Stimulated activated naive B cell treated with anti-CD40 and anti-IgM and Interleukin-4, amounts not matched to agents 10 μg/mL and 1 μg/mL and 100 μg/mL, for 72 hours (primary cell): ENCODE measurements around the gene MPC1.
"Not testable (repeated sequence)": the region's sequence is repeated elsewhere in the genome, so short reads cannot be mapped to it uniquely, and the experiment has no call there.

Experiments used
- ATAC-seq, 2 donors: fragments of 150-1000 bp; cut with Tn5 transposase; replicated peaks; 2 replicates each; pipeline ENCODE4 v1.10.0; 2021; ENCODE audit warnings: moderate library complexity in 1 of 2
- DNase-seq: peaks from one replicate; pipeline ENCODE4 v3.0.0; 2021
- H3K27ac Mint-ChIP-seq: one replicate; pipeline ENCODE4 v1.8.0; 2022; ENCODE audit warnings: mild to moderate bottlenecking, mixed read lengths
- H3K27me3 Mint-ChIP-seq, 2 donors: one replicate each; pipeline ENCODE4 v1.8.0; 2022; ENCODE audit warnings: mixed read lengths in 2 of 2
- H3K36me3 Mint-ChIP-seq, 2 donors: one replicate each; pipeline ENCODE4 v1.8.0; 2022; ENCODE audit warnings: mixed read lengths in 2 of 2, mild to moderate bottlenecking in 1 of 2
- H3K4me1 Mint-ChIP-seq, 2 donors: one replicate each; pipeline ENCODE4 v1.8.0; 2022; ENCODE audit warnings: mixed read lengths in 2 of 2, mild to moderate bottlenecking in 1 of 2
- H3K4me3 Mint-ChIP-seq, 2 donors: one replicate each; pipeline ENCODE4 v1.8.0; 2022; ENCODE audit warnings: mild to moderate bottlenecking in 2 of 2, mixed read lengths in 2 of 2, moderate library complexity in 1 of 2
- H3K9me3 Mint-ChIP-seq, 2 donors: one replicate each; pipeline ENCODE4 v1.8.0; 2022; ENCODE audit warnings: mixed read lengths in 2 of 2, mild to moderate bottlenecking in 1 of 2

The MPC1 gene

DNA sequence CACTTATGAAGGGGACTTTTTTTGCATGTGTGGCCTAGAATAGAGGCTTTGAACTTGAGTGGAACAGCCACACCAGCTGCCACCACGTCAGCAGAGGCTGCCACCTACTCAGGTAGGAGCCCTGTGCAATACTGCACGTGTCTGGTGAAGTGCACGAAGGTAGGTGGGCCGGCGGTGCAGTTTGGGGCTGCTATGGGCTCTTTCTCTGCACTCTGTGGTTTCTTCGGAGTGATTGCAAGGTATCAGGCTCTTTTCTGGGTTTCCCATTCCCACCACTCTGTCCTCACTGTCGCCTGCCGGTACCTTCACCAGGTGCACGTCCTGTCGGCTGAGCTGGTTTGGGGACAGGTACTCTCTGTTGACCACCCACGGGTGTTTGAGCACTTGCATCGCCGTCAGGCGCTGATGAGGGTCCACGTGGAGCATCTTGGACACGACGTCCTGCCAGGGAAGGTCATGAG lies 30.8 kb upstream of the MPC1 start:
- ATAC-seq (no peak), DNase-seq (no peak)
- H3K27ac Mint-ChIP-seq = no peak overlapping the region
- H3K27me3 Mint-ChIP-seq = peaks cover 0 to 6% of the 10 kb centered on the region in 2 donors
- H3K4me1 Mint-ChIP-seq = peaks cover 9 to 10% of the 10 kb centered on the region in 2 donors
- H3K4me3 Mint-ChIP-seq = no peak overlapping the region
- peaks cover 11 to 15% of the 10 kb centered on the region in 2 donors for H3K9me3 Mint-ChIP-seq
- H3K36me3 Mint-ChIP-seq = peaks cover 29 to 40% of the 10 kb centered on the region in 2 donors

DNA sequence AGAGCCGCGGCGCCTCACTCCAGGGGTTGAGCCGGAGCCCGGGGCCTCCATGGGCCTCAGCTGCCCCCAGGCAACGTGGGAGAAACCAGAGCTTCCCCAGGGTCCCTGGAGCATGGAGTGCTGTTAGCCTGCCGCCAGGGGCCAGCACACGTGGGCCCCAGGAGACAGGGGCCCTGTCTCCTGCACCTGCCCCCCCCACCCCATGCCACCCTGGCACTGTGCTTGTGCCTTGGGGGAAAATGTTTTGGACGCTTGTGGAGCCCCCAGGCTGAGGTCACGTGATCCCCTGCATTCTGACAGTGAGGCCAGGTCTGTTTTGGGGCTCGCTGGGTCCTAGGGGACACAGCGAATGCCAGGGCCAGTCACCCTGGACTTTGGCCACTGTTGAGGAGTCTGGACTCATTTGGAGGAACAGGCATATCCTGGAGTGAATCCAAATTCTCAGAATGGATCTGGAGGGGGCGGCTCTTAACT lies 30.2 kb upstream of the MPC1 start:
- ATAC-seq (no peak), DNase-seq (no peak)
- peaks cover 11 to 15% of the 10 kb centered on the region in 2 donors for H3K9me3 Mint-ChIP-seq
- peaks cover 9 to 10% of the 10 kb centered on the region in 2 donors for H3K4me1 Mint-ChIP-seq
- H3K36me3 Mint-ChIP-seq = peaks cover 25 to 35% of the 10 kb centered on the region in 2 donors
- H3K4me3 Mint-ChIP-seq = no peak overlapping the region
- H3K27me3 Mint-ChIP-seq = peaks cover 0 to 6% of the 10 kb centered on the region in 2 donors
- no peak overlapping the region for H3K27ac Mint-ChIP-seq

DNA sequence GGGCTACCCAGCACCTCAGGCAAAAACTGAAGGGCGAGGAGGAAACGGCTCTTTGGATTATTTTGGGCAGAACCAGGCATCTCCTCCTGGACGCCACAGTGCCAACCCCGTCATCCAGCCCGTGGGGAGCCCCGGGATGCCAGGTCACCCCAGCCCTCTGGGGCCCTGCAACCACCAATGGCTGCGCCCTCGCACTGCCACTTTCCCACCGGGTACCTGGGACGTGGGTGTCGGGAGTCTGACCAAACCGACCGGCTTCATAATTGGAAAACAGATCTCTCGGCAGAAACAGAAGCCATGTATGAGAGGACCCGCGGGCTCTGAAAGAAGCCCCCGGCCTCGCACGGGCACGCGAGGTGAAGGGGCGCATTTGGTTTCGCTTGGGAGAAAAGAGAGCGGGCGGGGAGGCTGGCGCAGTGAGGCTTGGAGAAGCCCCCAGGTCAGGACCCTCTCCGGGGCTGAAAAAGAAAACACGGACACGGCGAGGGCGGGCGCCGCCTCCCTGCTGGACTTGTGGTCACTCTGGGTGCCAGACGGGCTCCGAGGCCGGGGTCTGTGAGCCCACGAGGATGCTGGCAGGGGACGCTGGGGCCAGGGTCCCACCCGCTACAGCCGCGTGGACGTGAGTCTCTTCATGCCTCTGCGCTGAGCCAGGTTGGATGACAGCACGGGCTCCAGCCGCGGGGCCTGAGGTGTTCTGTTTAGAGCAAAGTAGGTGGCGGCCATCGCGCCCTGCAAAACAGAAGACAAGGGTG lies 29.6 kb upstream of the MPC1 start:
- DNase-seq = no peak
- Mint-ChIP-seq H3K27ac (no peak overlapping the region), H3K4me1 (peaks cover 9 to 10% of the 10 kb centered on the region in 2 donors)

DNA sequence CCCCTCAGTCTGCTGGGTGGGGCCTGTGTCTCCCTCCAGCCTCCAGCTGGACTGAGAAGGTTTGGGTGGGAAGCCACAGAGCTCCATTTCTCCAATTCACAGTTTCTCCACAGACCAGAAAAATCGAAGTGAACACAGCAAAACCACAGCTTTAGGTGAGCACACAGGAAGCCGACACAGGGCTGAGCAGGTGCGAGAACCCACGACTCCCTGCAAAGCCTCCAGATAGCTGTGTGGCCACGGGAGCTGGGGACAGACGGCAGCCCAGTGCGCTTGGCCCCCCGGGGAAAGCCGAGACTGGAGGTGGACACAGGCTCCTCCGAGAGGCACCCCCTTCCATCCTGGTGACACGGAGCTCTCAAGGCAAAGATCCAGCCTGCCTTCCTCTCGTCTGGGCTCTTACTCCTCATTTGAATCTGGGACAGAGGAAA lies 29.0 kb upstream of the MPC1 start:
- Mint-ChIP-seq H3K36me3 (peaks cover 24 to 30% of the 10 kb centered on the region in 2 donors), H3K27ac (no peak overlapping the region), H3K4me3 (no peak overlapping the region), H3K27me3 (peaks cover 0 to 6% of the 10 kb centered on the region in 2 donors), H3K9me3 (peaks cover 10 to 13% of the 10 kb centered on the region in 2 donors), H3K4me1 (peaks cover 9 to 10% of the 10 kb centered on the region in 2 donors)
- DNase-seq (no peak), ATAC-seq (no peak)

More for the DNA sequence above, 29.6 kb upstream of the MPC1 start:
- Mint-ChIP-seq H3K4me3 (no peak overlapping the region), H3K36me3 (peaks cover 25 to 33% of the 10 kb centered on the region in 2 donors), H3K27me3 (peaks cover 0 to 6% of the 10 kb centered on the region in 2 donors), H3K9me3 (peaks cover 11 to 15% of the 10 kb centered on the region in 2 donors)
- ATAC-seq = no peak

DNA sequence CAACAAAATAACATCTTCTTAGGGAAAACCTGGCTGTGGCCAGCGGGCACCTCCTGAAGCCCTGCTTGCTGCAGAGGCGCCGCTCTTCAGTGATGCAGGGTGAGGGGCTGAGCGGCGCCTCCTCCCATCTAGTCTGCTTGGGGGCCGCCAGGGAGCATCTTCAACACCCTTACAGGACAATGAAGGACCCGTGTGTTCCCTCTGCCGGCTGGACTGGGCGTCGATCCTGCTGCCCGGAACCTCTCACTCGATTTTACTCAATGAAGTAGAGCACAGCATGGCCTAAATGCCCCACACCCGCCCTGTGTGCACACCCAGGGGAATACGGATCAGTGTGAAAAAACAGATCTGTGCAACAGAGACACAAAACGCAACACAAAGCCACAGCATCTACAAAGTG lies 28.5 kb upstream of the MPC1 start:
- no peak for ATAC-seq
- H3K4me3 Mint-ChIP-seq = no peak overlapping the region
- DNase-seq = no peak
- H3K27ac Mint-ChIP-seq = no peak overlapping the region
- H3K27me3 Mint-ChIP-seq = peaks cover 0 to 4% of the 10 kb centered on the region in 2 donors
- H3K9me3 Mint-ChIP-seq = peaks cover 5 to 8% of the 10 kb centered on the region in 2 donors
- H3K36me3 Mint-ChIP-seq = peaks cover 19 to 25% of the 10 kb centered on the region in 2 donors
- H3K4me1 Mint-ChIP-seq = peaks cover 9 to 10% of the 10 kb centered on the region in 2 donors

DNA sequence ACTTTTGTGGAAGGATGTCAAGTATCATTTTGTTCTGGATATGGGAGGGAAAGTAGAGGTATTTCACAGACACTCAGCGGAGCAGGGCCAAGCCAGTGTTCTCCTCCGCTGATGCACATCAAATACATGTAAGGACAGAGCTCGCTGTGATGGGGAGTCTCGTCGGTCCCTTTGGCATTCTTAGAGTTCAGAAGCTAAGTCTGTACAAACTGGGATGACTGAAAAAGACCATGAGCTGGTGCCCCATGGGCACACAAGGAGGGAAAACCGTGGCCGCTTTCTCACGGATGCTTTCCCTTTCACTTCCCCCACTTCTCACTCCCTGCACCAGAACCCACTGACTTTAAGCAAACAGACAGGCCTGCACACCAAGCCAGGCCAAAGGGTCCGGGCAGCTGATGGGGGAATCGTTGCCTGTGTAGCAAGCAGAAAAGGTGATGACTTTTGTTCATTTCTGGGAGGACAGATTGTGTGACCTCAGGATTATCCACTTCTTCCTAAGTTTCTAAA lies 27.7 kb upstream of the MPC1 start:
- DNase-seq (no peak), ATAC-seq (peak; percentile 33 to 57)
- Mint-ChIP-seq H3K4me3 (no peak overlapping the region), H3K27me3 (peaks cover 3% of the 10 kb centered on the region in 2 donors), H3K36me3 (peaks cover 11 to 17% of the 10 kb centered on the region in 2 donors), H3K4me1 (peaks cover 9 to 10% of the 10 kb centered on the region in 2 donors), H3K27ac (peak overlapping the region; percentile 22), H3K9me3 (peaks cover 0 to under 1% of the 10 kb centered on the region in 2 donors)

DNA sequence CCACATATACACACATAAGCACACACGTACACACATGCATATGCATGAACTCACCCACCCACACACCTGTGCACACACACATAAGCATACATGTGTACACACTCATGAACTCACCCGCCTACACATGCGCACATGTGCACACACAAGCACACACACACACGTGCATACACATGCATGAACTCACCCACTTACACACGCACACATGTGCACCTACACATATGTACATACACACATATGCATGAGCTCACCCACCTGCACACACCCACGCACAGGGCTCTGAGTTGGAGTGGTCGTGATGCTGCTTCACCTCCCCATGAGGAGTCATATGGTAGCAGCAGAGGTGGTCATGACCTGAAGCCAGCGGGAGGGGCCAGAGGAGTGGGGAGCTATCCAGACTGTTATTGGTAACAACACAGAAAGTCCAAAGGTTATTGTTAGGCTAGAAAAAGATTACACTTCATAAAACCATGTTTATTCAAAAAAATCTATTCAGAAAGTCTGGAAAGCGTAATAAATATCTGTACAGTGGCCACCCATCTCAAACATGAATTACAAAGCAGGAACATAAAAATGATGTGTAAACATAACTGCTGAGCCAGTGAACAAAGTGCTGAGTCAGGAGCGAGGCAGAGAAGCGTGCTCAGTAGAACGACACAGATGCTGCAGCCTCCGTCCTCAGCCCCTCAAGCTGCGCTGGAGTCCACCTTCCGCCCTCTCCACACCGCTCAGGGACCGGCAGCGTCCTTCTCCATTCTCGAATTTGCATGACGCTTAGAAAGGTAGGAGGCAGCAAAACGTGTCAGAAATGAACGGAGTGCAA lies 26.4 kb upstream of the MPC1 start:
- Mint-ChIP-seq H3K9me3 (no peaks in the 10 kb centered on the region), H3K4me3 (no peak overlapping the region), H3K27me3 (peaks cover 4 to 6% of the 10 kb centered on the region in 2 donors), H3K4me1 (peaks cover 9 to 10% of the 10 kb centered on the region in 2 donors), H3K27ac (peak overlapping the region; percentile 20), H3K36me3 (peaks cover 10 to 16% of the 10 kb centered on the region in 2 donors)
- DNase-seq = no peak
- ATAC-seq = no peak

DNA sequence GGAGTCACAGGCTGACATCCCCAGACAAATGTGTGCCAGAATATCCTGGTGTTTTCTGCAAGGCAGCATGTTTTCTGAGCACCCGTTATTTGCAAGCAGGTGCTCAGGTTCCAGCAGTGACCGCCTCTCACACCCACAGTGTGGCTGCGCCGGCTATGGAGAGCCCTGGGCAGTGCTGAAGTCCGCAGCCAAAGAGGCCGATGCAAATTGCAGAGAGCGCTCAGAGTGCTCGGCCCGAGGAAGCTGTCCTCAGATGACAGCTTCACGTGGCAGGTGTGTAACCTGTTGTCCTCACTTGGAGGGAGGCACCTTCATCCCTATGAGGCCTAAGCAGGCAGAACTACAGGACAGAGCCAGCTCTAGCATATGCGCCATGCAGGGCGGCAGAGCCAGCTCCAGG lies 23.5 kb upstream of the MPC1 start:
- peaks cover 9 to 10% of the 10 kb centered on the region in 2 donors for H3K4me1 Mint-ChIP-seq

DNA sequence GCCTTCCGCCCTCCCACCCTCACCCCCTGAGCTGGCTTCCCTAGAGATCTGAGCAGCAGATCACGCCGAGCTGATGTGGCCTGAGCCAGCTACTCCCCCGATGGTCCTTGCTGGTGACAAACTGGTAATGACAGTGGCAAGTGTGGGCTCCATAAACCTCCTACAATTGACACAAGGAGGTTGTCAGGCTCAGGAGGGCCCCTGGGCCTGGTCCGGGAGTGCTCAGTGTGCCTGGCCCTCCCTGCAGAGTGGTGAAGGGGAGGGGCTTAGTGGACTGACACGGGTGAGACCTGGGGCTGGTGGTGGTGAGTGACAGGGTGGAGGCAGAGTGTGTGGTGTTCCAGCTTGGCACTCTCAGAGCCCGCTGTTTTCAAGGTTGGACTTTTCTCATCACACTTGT lies 22.6 kb upstream of the MPC1 start:
- DNase-seq (no peak), ATAC-seq (no peak)
- peak overlapping the region; percentile 10 for H3K27ac Mint-ChIP-seq
- peaks cover 8 to 15% of the 10 kb centered on the region in 2 donors for H3K4me1 Mint-ChIP-seq
- no peak overlapping the region for H3K4me3 Mint-ChIP-seq
- H3K9me3 Mint-ChIP-seq = no peaks in the 10 kb centered on the region
- no peaks in the 10 kb centered on the region for H3K36me3 Mint-ChIP-seq
- H3K27me3 Mint-ChIP-seq = peaks cover 4 to 6% of the 10 kb centered on the region in 2 donors

More for the DNA sequence above, 23.5 kb upstream of the MPC1 start:
- no peak overlapping the region for H3K4me3 Mint-ChIP-seq
- DNase-seq (no peak), ATAC-seq (no peak)
- peaks cover 4 to 6% of the 10 kb centered on the region in 2 donors for H3K27me3 Mint-ChIP-seq
- H3K27ac Mint-ChIP-seq = no peak overlapping the region
- no peaks in the 10 kb centered on the region for H3K36me3 Mint-ChIP-seq
- no peaks in the 10 kb centered on the region for H3K9me3 Mint-ChIP-seq

DNA sequence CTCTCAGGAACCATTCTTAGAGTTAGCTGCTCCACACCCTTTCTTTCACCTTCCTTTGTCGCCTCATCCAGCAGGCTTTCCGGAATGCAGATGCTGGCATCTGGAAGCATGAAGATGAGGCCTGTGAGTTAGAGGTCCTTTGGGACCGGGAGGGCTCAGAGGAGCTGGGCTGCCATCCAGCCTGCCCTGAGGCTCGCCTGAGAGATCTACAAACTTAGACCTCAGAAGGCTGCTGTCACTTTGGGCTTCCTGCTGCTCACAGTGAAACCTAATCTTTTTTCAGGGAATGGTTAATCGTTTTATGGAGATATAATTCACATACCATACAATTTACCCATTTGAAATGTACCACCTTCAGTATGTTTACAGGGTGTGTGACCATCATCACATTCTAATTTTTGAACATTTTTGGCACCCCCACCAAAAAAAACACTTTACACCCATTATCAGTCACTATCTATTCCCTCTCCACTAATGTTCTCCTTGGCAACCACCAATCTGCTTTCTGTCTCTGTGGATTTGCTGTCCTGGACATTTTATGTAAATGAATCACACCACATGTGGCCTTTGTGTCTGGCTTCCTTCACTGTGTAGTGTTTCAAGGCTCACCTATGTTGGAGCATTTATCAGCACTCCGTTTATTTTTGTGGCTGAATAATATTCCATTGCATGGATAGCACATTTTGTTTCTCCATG lies 20.0 kb upstream of the MPC1 start:
- H3K4me3 Mint-ChIP-seq = no peak overlapping the region
- peaks cover 0 to 1% of the 10 kb centered on the region in 2 donors for H3K9me3 Mint-ChIP-seq
- no peak for ATAC-seq
- H3K27ac Mint-ChIP-seq = no peak overlapping the region
- no peaks in the 10 kb centered on the region for H3K36me3 Mint-ChIP-seq
- DNase-seq = no peak
- peaks cover 2 to 7% of the 10 kb centered on the region in 2 donors for H3K4me1 Mint-ChIP-seq
- peaks cover 17 to 18% of the 10 kb centered on the region in 2 donors for H3K27me3 Mint-ChIP-seq

DNA sequence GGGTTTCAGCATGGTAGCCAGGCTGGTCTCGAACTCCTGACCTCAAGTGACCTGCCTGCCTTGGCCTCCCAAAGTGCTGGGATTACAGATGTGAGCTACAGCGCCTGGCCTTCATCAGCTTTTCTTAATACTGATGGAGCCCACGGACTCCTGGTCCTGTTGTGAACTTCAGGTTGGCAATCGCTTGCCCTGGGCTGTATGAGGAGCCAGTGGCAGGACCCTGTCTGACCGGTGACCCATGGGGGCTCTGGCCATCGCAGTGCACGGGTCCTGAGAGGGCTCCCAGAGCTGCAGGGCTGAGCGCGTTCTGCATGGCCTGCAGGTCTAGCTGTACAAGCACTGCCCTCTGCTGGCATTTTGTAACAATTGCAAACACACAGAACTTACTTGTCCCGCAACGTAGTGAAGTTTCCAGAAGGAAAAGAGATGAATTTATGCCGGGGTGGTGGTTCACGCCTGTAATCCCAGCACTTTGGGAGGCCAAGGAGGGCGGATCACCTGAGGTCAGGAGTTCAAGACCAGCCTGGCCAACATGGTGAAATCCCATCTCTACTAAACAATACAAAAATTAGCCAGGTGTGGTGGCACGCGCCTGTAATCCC lies 18.0 kb upstream of the MPC1 start:
- H3K27me3 Mint-ChIP-seq = peaks cover 20% of the 10 kb centered on the region in 2 donors
- not testable (repeated sequence) for H3K4me3 Mint-ChIP-seq, H3K27ac Mint-ChIP-seq, H3K9me3 Mint-ChIP-seq, H3K36me3 Mint-ChIP-seq, H3K4me1 Mint-ChIP-seq
- peak; percentile 73 to 90 for ATAC-seq
- DNase-seq = peak; percentile 42

DNA sequence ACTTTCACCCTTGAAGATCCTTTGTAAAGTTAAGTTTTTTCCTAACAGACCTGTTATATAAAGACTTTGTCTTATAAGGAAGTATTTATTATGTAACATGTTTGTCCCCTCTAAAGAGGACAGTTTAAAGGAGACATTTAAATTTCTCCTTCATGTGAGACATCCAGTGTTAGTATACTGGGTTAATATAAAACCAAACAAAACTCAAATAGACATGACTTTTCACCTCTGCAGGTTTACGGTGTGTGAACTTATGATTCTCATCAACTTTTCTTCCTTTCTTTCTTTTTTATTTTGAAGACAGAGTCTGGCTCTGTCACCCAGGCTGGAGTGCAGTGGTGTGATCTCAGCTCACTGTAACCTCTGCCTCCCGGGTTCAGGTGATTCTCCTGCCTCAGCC lies 17.4 kb upstream of the MPC1 start:
- Mint-ChIP-seq H3K27ac (no peak overlapping the region), H3K4me3 (no peak overlapping the region), H3K27me3 (peaks cover 21% of the 10 kb centered on the region in 2 donors), H3K4me1 (peaks cover 2 to 7% of the 10 kb centered on the region in 2 donors), H3K9me3 (peaks cover 0 to 1% of the 10 kb centered on the region in 2 donors), H3K36me3 (no peaks in the 10 kb centered on the region)
- ATAC-seq = no peak
- DNase-seq = no peak

DNA sequence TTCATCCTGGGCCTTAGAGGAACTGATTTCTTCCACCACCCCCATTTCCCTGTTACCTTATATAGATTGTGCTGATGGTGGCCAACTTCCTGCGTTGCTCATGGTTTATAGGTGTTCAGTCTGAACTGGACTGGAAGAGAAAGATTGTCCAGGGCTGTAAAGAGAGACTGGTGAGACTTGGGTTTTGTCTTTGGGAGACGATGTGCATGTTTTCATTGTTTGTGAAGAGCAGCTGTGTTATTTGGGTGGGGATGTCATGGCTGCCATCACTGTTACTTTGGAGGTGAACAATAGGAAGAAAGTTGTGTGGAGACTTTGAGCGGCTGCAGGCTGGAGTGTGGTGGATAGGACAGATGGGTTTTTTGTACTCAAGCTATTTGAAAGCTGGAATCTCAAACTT lies 15.6 kb upstream of the MPC1 start:
- Mint-ChIP-seq H3K9me3 (peaks cover 0 to 1% of the 10 kb centered on the region in 2 donors), H3K27ac (no peak overlapping the region), H3K4me1 (peaks cover 2 to 7% of the 10 kb centered on the region in 2 donors), H3K4me3 (no peak overlapping the region), H3K36me3 (no peaks in the 10 kb centered on the region), H3K27me3 (peaks cover 26% of the 10 kb centered on the region in 2 donors)
- ATAC-seq (no peak), DNase-seq (no peak)
